ENCODE measurements around the gene S100Z.

GRCh38 chr5:76801159-76801802 is 48.5 kb upstream of the S100Z start:
- TF ChIP-seq CEBPB (IDR thresholded peaks at IDR 0.05) (no peak), MAX (IDR thresholded peaks at IDR 0.05) (no peak)
